Liver (tissue), 9 donors: Measurements from ENCODE around the gene ZNF74. TPM values are rescaled to one million over a fixed set of nuclear protein-coding genes. Genes with fewer than 3 reads are reported as not detected.

Source experiments
- DNase-seq: peaks from one replicate; pipeline ENCODE4 v3.0.0-alpha.2; 2017; ENCODE audit warnings: low spot score
- H3K27ac ChIP-seq, 2 donors: one replicate each; pipeline ENCODE4 v1.7.0; 2013; ENCODE audit warnings: inconsistent platforms in 2 of 2, low read length in 2 of 2, control low read depth in 1 of 2, low read depth in 1 of 2, mild to moderate bottlenecking in 1 of 2
- H3K27me3 ChIP-seq, 4 donors: one replicate each; pipeline versions ENCODE4 v1.6.1 to v1.7.0; 2013; ENCODE audit warnings: low read length in 3 of 4, inconsistent platforms in 1 of 4, mild to moderate bottlenecking in 1 of 4, moderate library complexity in 1 of 4; ENCODE audit not compliant: control insufficient read depth in 4 of 4, insufficient read depth in 4 of 4
- H3K36me3 ChIP-seq, 4 donors: one replicate each; pipeline versions ENCODE4 v1.6.1 to v1.7.0; 2013; ENCODE audit warnings: low read length in 3 of 4, mild to moderate bottlenecking in 3 of 4, low read depth in 1 of 4, moderate library complexity in 1 of 4; ENCODE audit not compliant: control insufficient read depth in 4 of 4, insufficient read depth in 3 of 4
- H3K4me1 ChIP-seq, 4 donors: one replicate each; pipeline versions ENCODE4 v1.6.1 to v1.7.0; 2013; ENCODE audit warnings: low read length in 3 of 4, mild to moderate bottlenecking in 3 of 4, moderate library complexity in 1 of 4; ENCODE audit not compliant: control insufficient read depth in 4 of 4, insufficient read depth in 4 of 4
- H3K4me3 ChIP-seq, 3 donors: one replicate each; pipeline versions ENCODE4 v1.6.1 to v1.7.0; 2013; ENCODE audit warnings: low read length in 3 of 3, control low read depth in 1 of 3, low read depth in 1 of 3, mild to moderate bottlenecking in 1 of 3
- H3K9ac ChIP-seq, 2 donors: one replicate each; pipeline ENCODE4 v1.7.0; 2013; ENCODE audit warnings: low read length in 2 of 2, mild to moderate bottlenecking in 2 of 2, moderate library complexity in 2 of 2, control low read depth in 1 of 2, low read depth in 1 of 2
- H3K9me3 ChIP-seq, 4 donors: one replicate each; pipeline versions ENCODE4 v1.6.1 to v1.7.0; 2013; ENCODE audit warnings: low read length in 3 of 4; ENCODE audit not compliant: control insufficient read depth in 4 of 4
- EGR1 ChIP-seq, 2 donors: IDR thresholded peaks; 2 replicates each; pipeline ENCODE4 v1.6.1; 2016 to 2018; ENCODE audit warnings: antibody characterized with exemption in 2 of 2, low read depth in 2 of 2
- FOXA2 ChIP-seq: IDR thresholded peaks from 2 replicates; pipeline ENCODE4 v1.6.1; 2016; ENCODE audit warnings: antibody characterized with exemption
- GABPA ChIP-seq, 2 donors: IDR thresholded peaks in 1 of 2; conservative IDR thresholded peaks in 1 of 2; 2 replicates each; pipeline ENCODE4 v1.6.1; 2016; ENCODE audit warnings: antibody characterized with exemption in 2 of 2, mild to moderate bottlenecking in 1 of 2, moderate library complexity in 1 of 2
- HNF4A ChIP-seq, 2 donors: conservative IDR thresholded peaks; 2 replicates each; pipeline ENCODE4 v1.6.1; 2016; ENCODE audit warnings: antibody characterized with exemption in 2 of 2, mild to moderate bottlenecking in 2 of 2
- HNF4G ChIP-seq: IDR thresholded peaks from 2 replicates; pipeline ENCODE4 v1.6.1; 2016; ENCODE audit warnings: antibody characterized with exemption
- JUND ChIP-seq, 2 donors: IDR thresholded peaks; 2 replicates each; pipeline ENCODE4 v1.6.1; 2016; ENCODE audit warnings: antibody characterized with exemption in 2 of 2
- NR2F2 ChIP-seq: IDR thresholded peaks from 2 replicates; pipeline ENCODE4 v1.6.1; 2016; ENCODE audit warnings: antibody characterized with exemption
- RAD21 ChIP-seq, 2 donors: IDR thresholded peaks; 2 replicates each; pipeline ENCODE4 v1.6.1; 2016; ENCODE audit warnings: antibody characterized with exemption in 2 of 2, mild to moderate bottlenecking in 2 of 2
- SP1 ChIP-seq: IDR thresholded peaks from 2 replicates; pipeline ENCODE4 v1.6.1; 2018; ENCODE audit warnings: antibody characterized with exemption, mild to moderate bottlenecking
- TAF1 ChIP-seq: conservative IDR thresholded peaks from 2 replicates; pipeline ENCODE4 v1.6.1; 2016; ENCODE audit warnings: antibody characterized with exemption, mild to moderate bottlenecking
- YY1 ChIP-seq: IDR thresholded peaks from 2 replicates; pipeline ENCODE4 v1.6.1; 2016; ENCODE audit warnings: antibody characterized with exemption, mild to moderate bottlenecking
- WGBS: extraction: QIAGEN DNeasy Blood & Tissue Kit; methylation state at CpG from one replicate; pipeline ENCODE4 v1.1.7; 2013; 5-methylcytosine and 5-hydroxymethylcytosine counted together
- polyA plus RNA-seq, 2 donors: library from polyadenylated mRNA; stranded (reverse) in 1 of 2; unstranded in 1 of 2; fragments of 200-250 nt in 1 of 2; fragments of >200 nt in 1 of 2; fragmentation: Nextera tagmentation in 1 of 2; extraction: Ambion mirVana in 1 of 2; gene quantifications; one replicate each; pipeline versions ENCODE4 v1.2.1 to v1.2.3, GENCODE V29; 2013 to 2015
- total RNA-seq, 2 donors: library from RNA; depleted of rRNA; stranded (reverse); fragments of >200 nt; gene quantifications; one replicate each; pipeline ENCODE4 v1.2.3, GENCODE V29; 2014
- TF ChIP-seq, protein P1 (sequence below): fragments of 150-350 bp; IDR thresholded peaks from 2 replicates; pipeline ENCODE4 v1.5.1; 2017; ENCODE audit warnings: improper control_type of control experiment, low read depth, low read length; ENCODE audit not compliant: missing input control
- TF ChIP-seq, protein P2 (sequence below): IDR thresholded peaks from 2 replicates; pipeline ENCODE4 v1.6.1; 2016; ENCODE audit warnings: antibody characterized with exemption
- TF ChIP-seq, protein P3 (sequence below): IDR thresholded peaks from 2 replicates; pipeline ENCODE4 v1.6.1; 2016; ENCODE audit warnings: antibody characterized with exemption
- TF ChIP-seq, protein P4 (sequence below): IDR thresholded peaks from 2 replicates; pipeline ENCODE4 v1.6.1; 2016; ENCODE audit warnings: antibody characterized with exemption, mild to moderate bottlenecking
- TF ChIP-seq, protein P5 (sequence below): IDR thresholded peaks from 2 replicates; pipeline ENCODE4 v1.6.1; 2016; ENCODE audit warnings: antibody characterized with exemption
- donor health status: healthy.
- donor health status: healthy.
- donor health status: healthy.
- donor health status: healthy.
- donor health status: healthy.

The ZNF74 gene
- total and polyA plus RNA-seq, 4 donors: 0.99 to 5.0 (median 3.1) TPM

DNA sequence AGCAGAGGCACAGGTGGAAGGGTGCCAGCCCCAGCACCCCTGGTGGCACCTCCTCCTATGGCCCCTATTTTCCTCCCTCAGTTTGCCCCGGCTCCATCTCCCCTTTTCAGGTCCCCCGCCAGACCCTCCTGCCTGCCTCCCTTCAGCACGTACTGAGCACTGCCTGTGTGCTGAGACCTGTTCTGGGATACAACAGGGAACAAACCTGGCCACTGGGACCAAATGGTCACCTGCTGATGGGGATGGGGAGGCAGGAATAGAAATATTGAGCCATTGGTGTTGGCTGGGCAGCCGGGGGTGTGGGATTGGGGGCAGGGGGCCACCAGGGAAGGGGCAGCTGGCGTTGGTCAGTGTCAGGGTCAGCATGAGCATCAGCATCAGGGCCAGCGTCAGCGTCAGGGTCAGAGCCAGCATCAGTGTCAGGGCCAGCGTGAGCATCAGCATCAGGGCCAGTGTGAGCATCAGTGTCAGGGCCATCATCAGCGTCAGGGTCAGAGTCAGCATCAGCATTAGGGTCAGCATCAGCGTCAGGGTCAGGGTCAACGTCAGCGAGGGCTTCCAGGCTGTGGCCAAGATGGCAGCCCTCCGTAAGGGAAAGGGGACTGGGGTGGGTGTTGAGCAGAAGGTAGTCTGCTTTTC is 7.5 kb downstream of the ZNF74 start:
- Histone ChIP-seq H3K27ac (no peak overlapping the region), H3K4me3 (no peak overlapping the region), H3K9ac (no peak overlapping the region), H3K27me3 (no peaks in the 10 kb centered on the region), H3K36me3 (peaks cover 0 to 10% (median under 1%) of the 10 kb centered on the region in 4 donors), H3K4me1 (peaks cover 0 to 6% (median 4%) of the 10 kb centered on the region in 4 donors), H3K9me3 (no peaks in the 10 kb centered on the region)
- 97% methylated on average over 13 of the region's 13 CpGs for WGBS
- TF ChIP-seq, protein P1, sequence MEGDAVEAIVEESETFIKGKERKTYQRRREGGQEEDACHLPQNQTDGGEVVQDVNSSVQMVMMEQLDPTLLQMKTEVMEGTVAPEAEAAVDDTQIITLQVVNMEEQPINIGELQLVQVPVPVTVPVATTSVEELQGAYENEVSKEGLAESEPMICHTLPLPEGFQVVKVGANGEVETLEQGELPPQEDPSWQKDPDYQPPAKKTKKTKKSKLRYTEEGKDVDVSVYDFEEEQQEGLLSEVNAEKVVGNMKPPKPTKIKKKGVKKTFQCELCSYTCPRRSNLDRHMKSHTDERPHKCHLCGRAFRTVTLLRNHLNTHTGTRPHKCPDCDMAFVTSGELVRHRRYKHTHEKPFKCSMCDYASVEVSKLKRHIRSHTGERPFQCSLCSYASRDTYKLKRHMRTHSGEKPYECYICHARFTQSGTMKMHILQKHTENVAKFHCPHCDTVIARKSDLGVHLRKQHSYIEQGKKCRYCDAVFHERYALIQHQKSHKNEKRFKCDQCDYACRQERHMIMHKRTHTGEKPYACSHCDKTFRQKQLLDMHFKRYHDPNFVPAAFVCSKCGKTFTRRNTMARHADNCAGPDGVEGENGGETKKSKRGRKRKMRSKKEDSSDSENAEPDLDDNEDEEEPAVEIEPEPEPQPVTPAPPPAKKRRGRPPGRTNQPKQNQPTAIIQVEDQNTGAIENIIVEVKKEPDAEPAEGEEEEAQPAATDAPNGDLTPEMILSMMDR: no peak
- TF ChIP-seq NR2F2 (no peak), TAF1 (no peak), GABPA (IDR thresholded peaks at IDR 0.05 in 1 of 2, conservative IDR thresholded peaks at IDR 0.05 in 1 of 2) (no peak), SP1 (no peak), YY1 (no peak), HNF4A (conservative IDR thresholded peaks at IDR 0.05) (no peak), RAD21 (IDR thresholded peaks at IDR 0.05) (no peak), HNF4G (no peak), FOXA2 (no peak), JUND (IDR thresholded peaks at IDR 0.05) (no peak), EGR1 (IDR thresholded peaks at IDR 0.05; ENCODE audit: low read depth in 2 of 2) (no peak)
- TF ChIP-seq, protein P2, sequence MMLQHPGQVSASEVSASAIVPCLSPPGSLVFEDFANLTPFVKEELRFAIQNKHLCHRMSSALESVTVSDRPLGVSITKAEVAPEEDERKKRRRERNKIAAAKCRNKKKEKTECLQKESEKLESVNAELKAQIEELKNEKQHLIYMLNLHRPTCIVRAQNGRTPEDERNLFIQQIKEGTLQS: no peak
- TF ChIP-seq, protein P3, sequence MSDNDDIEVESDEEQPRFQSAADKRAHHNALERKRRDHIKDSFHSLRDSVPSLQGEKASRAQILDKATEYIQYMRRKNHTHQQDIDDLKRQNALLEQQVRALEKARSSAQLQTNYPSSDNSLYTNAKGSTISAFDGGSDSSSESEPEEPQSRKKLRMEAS: no peak
- TF ChIP-seq, protein P4, sequence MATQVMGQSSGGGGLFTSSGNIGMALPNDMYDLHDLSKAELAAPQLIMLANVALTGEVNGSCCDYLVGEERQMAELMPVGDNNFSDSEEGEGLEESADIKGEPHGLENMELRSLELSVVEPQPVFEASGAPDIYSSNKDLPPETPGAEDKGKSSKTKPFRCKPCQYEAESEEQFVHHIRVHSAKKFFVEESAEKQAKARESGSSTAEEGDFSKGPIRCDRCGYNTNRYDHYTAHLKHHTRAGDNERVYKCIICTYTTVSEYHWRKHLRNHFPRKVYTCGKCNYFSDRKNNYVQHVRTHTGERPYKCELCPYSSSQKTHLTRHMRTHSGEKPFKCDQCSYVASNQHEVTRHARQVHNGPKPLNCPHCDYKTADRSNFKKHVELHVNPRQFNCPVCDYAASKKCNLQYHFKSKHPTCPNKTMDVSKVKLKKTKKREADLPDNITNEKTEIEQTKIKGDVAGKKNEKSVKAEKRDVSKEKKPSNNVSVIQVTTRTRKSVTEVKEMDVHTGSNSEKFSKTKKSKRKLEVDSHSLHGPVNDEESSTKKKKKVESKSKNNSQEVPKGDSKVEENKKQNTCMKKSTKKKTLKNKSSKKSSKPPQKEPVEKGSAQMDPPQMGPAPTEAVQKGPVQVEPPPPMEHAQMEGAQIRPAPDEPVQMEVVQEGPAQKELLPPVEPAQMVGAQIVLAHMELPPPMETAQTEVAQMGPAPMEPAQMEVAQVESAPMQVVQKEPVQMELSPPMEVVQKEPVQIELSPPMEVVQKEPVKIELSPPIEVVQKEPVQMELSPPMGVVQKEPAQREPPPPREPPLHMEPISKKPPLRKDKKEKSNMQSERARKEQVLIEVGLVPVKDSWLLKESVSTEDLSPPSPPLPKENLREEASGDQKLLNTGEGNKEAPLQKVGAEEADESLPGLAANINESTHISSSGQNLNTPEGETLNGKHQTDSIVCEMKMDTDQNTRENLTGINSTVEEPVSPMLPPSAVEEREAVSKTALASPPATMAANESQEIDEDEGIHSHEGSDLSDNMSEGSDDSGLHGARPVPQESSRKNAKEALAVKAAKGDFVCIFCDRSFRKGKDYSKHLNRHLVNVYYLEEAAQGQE: no peak
- TF ChIP-seq, protein P5, sequence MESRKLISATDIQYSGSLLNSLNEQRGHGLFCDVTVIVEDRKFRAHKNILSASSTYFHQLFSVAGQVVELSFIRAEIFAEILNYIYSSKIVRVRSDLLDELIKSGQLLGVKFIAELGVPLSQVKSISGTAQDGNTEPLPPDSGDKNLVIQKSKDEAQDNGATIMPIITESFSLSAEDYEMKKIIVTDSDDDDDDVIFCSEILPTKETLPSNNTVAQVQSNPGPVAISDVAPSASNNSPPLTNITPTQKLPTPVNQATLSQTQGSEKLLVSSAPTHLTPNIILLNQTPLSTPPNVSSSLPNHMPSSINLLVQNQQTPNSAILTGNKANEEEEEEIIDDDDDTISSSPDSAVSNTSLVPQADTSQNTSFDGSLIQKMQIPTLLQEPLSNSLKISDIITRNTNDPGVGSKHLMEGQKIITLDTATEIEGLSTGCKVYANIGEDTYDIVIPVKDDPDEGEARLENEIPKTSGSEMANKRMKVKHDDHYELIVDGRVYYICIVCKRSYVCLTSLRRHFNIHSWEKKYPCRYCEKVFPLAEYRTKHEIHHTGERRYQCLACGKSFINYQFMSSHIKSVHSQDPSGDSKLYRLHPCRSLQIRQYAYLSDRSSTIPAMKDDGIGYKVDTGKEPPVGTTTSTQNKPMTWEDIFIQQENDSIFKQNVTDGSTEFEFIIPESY: no peak
- DNase-seq: no peak
